T-helper 2 cell treated with Interferon-gamma antibody and Interleukin-4, amounts not matched to agents 100 ng/mL and 5 ng/mL, for 36 hours (primary cell): ENCODE measurements around the gene PGD. TPM values are rescaled to one million over a fixed set of nuclear protein-coding genes. Genes with fewer than 3 reads are reported as not detected.

Experiments used
- total RNA-seq: library from RNA; stranded (reverse); gene quantifications from 2 replicates; pipeline ENCODE4 v1.2.3, GENCODE V29; 2022

PGD gene
- total RNA-seq, 1 donor from 2014 or later, result 92.7 TPM

Other genes with a start within 250 kb of the PGD start
- gene KIF1B, start 188.5 kb upstream of the PGD start, total RNA-seq, result 17.2 and 18.2 TPM in 2 replicates
- gene CENPS, start 31.4 kb downstream of the PGD start, total RNA-seq, result 16.3 and 20.9 TPM in 2 replicates
- gene CORT, start 51.0 kb downstream of the PGD start, total RNA-seq, result 0.39 and 0.48 TPM in 2 replicates
- 36.2 and 36.4 TPM in 2 replicates for gene DFFA, start 73.5 kb downstream of the PGD start, total RNA-seq
- 22.7 and 23.6 TPM in 2 replicates for gene PEX14, start 75.9 kb downstream of the PGD start, total RNA-seq